ENCODE data around the gene OR5AN1.
"Not testable (repeated sequence)": the region's sequence is repeated elsewhere in the genome, so short reads cannot be mapped to it uniquely, and the experiment has no call there.

OR5AN1 gene

DNA sequence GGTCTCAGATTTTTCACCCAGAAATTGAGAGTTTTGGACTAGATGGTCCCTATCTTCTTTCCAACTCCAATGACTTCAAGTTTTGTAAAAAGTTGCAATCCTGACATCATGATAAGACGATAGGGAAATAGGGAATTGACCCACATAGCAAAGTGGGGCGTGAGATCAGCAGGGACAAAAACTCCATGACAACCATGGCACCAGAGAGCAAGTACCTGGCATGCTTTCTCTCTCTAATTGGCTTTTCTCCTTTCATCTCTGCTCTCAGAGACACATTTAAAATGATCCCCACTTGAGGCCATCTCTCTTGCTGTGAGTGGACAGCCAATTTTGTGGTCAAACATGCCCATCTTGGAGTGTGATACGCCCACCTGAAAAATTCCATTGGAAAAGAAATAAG, at the start of gene OR5AN1:
OR5AN1 (plus strand) TSS at position 301 of the 400 bp plus-strand sequence. CDS start 5,564 bp downstream, outside the sequence.
- DNase-seq (ENCODE audit: low read depth), result no peak

GRCh38 chr11:59335001-59335400, 23.7 kb upstream of the OR5AN1 start:
- no peak for DNase-seq (ENCODE audit: low read depth)

DNA sequence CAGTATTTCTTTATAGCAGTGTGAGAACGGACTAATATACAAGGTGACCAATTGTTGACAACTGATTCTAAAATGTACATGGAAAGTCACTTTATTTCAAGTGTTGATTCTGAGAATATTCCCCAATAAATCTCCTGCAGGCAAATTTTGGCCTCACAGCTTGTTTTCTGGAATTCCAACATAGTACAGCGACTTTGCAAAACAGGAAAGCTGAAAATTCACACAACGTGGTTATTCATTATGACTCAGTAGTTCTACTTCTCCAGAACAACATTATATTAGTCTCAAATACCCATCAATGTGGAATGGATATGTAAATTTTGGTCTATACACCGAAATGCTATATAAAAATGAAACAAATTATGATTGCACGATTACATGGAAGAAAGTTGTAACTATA, 22.5 kb upstream of the OR5AN1 start:
- DNase-seq (ENCODE audit: low read depth), result no peak

GRCh38 chr11:59336931-59337330, 21.8 kb upstream of the OR5AN1 start:
- DNase-seq (ENCODE audit: low read depth), result no peak

GRCh38 chr11:59349657-59350056, 9.0 kb upstream of the OR5AN1 start:
- not testable (repeated sequence) for DNase-seq (ENCODE audit: low read depth)

DNA sequence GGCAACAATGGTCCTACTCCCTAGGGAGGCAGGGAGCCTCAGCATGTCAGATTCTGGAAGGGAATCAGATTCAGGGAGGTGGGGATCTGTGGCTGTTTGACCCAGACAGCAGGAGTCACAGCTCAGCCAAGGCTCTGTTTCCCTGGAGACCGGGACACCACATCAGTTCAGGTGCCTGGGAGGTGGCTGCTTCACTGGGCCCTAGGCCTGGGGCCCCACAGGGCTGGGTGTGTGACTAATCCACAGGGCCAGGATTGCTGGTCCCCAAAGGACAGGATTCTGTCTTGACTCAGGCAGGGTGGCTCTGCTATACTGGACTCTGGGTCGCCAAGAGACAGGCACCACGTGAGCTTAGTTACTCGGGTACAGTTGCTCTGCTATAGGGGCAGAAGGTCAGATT, 3.5 kb upstream of the OR5AN1 start:
- DNase-seq (ENCODE audit: low read depth), result no peak

DNA sequence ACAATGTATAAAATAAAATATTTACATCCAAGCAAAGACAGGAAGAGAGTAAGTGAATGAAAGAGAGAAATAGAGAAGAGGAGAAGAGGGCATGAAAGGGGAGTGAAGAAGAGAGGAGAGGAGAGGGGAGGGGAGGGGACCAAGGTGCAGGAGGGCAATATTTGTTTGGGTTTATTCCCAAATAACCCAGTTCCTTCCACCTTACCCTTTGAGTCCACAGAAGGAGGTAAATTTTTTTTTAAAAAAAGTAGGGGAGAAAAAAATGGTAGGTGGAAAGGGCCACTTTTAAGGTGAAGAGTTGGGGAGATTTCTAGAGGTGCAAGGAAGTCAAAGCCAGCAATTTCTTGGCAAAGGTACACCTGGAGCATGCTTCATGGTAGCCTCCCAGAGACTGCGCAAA, 2.1 kb upstream of the OR5AN1 start:
- no peak for DNase-seq (ENCODE audit: low read depth)

- DNase-seq (ENCODE audit: low read depth), result no peak
These were observed 675 bp upstream of the OR5AN1 start for GRCh38 chr11:59358020-59358419.

DNA sequence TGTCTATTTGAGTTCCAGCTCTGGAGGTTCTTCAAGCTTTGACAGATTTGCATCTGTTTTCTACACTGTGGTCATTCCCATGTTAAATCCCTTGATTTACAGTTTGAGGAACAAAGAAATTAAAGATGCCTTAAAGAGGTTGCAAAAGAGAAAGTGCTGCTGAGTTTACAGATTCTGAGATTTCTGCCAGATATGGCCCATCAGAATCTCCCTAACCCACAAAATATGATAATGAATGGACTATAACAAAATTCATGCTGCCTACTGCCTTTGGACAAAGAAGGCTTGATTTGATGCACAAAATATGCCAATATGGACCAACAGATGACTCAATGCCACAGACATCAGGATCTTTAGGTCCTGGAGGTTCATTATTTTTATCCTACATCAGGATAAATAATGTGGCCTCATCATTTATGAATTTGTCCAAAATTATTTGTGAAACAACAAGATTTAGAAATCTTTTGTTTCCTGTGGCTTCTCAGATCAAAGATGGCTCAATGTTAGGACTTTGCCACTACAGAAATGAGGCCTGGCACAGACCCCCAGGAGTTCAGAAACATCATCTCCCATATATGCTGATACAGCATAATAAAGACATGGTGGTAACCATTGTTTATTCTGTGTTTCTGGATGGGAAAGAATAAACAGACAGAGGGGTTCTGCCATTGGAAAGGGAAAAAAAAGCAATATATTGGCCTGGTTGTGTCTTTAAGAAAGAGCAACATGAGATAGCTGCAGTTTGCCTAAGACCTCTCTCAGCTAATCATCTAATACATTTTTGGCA, 6.7 kb downstream of the OR5AN1 start:
- no peak for DNase-seq (ENCODE audit: low read depth)

DNA sequence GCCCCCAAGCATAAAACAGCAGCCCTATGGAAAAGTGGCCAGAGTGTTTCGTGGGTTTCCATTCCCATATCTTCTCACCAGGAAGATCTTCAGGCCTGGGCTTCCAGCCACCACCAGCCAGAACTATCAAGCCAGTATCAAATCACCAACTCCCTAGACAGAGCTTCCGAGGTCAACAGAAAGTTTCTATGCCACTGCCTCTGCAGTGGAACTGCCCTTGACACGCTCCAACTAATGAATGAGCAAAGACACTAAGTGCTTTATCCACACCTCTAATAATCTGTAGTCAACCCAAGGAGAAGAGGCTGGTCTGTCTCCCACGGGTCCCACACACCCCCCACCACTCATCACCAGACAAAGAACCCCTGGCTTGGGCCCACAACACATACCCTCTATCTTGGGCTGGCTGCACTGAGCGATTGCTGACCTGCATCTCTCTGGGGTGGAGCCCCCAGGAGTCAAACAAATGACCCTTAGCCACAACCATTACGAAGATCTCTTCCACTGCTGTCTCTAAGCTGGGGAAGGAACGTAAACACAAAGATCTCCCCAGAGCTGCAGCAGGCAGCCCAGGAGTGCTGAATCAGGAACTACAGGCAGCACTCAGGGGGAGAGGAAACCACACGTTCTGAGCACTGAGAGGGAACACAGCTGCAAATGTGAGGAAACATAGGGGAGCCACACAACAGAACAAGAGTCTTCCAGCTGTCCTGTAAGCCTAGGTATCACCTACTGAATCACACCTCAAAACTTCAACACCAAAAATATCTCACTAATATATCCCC, 9.7 kb downstream of the OR5AN1 start:
- DNase-seq (ENCODE audit: low read depth), result no peak

- not testable (repeated sequence) for DNase-seq (ENCODE audit: low read depth)
These were observed 13.6 kb downstream of the OR5AN1 start for GRCh38 chr11:59372324-59372723.

DNA sequence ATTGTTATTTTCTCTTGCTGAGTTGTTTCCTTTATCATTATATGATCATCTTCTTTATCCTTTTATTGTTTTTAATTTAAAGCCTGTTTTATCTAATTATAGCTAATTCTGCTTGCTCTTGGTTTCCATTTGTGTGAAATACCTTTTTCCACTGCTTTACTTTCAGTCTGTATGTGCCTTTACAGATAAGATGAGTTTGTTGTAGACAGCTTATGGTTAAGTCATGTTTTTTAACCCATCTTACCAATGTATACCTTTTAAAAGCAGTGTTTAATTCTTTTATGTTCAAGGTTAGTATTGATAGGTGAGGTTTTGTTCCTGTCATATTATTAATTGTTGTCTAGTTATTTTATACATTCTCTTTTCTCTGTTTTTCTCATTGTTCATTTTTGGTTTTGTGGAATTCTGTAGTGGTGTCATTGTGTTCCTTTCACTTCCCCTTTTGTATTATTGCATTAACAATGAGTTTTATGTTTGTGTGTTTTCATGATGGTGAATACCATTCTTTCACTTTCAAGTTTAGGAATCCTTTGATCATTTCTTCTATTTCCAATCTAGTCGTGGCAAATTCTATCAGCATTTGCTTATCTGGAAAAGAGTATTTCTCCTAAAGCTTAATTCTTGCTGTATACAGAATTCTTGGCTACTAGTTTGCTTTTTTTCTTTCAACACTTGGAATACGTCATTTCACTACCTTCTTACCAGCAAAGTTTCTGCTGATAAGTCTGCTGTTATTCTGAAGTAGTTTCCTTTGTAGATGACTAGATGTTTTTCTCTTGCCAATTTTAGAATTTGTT, 21.8 kb downstream of the OR5AN1 start:
- DNase-seq (ENCODE audit: low read depth), result no peak

DNA sequence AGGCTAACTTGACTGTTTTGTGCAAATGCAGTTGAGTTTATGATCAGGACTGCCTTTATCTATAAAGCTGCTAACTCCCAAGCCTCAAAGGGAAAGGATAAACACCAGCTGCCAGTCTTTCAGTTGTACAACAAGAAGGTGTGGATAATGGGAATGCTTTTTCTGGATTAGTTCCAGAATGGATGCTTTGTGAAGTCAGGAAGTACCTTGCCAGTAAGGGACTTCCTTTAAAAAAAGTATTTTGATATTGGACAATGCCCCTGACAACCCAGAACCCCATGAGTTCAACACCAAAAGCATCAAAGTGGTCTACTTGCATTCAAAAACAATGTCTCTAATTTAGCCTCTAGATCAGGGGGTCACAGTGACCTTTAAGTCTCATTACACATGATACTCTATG, 35.5 kb downstream of the OR5AN1 start:
- no peak for DNase-seq (ENCODE audit: low read depth)

GRCh38 chr11:59400461-59401261, 42.0 kb downstream of the OR5AN1 start:
- no peak for DNase-seq (ENCODE audit: low read depth)

DNA sequence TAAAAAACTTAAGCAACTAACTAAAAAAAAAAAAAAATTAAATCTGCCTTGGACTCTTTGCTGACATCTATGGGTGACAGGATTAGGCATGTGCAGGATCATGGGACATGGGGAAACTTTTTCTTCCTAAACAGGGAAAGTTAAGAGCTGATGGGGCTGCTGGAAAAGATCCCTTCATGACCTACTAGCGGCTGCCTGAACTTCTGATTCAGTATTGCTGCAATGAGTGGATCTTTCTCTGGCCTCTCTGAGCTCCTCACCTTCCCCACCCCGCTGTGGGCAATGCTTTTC, 42.5 kb downstream of the OR5AN1 start:
- no peak for DNase-seq (ENCODE audit: low read depth)

DNA sequence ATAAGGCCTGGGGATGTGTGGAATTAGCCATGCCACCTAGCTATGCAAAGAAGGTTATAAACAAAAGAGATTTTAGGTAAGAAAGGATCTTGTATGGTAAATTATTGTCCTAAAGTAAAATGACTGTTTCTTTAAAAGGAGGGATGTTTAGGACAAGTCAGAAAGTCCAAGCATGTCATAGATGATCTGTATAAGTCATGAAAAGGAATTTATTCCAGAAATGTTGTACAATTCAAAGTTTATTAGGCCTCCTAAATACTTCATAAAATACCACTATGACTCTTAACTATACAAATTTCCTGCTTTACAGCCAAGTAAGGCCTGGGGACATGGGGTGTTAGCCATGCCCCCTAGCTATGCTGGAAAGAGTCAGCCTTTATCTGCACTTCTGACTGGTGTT, 44.9 kb downstream of the OR5AN1 start:
- no peak for DNase-seq (ENCODE audit: low read depth)

DNA sequence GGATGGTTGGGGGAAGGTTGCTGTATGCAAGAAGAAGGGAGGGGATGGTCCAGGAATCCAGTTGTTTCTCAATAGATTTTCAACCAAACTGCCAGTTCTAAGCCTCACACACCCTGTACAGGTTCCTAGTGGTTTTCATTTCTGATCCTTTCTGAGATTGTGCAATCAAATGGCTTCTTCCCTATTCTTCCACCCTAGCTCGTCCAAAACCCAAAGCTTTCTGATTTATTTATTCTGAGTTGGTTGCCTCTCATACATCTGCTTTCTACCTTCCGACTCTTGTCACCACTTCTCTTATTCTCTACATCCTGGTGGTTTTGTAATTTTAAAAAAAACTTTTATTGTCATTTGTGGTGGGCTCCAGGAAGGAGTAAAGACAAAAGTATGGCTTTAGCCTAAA, 55.0 kb downstream of the OR5AN1 start:
- DNase-seq (ENCODE audit: low read depth), result no peak

- no peak for DNase-seq (ENCODE audit: low read depth)
These were observed 56.4 kb downstream of the OR5AN1 start for GRCh38 chr11:59415111-59415510.

- DNase-seq (ENCODE audit: low read depth), result no peak
These were observed 57.9 kb downstream of the OR5AN1 start for GRCh38 chr11:59416613-59417012.

DNA sequence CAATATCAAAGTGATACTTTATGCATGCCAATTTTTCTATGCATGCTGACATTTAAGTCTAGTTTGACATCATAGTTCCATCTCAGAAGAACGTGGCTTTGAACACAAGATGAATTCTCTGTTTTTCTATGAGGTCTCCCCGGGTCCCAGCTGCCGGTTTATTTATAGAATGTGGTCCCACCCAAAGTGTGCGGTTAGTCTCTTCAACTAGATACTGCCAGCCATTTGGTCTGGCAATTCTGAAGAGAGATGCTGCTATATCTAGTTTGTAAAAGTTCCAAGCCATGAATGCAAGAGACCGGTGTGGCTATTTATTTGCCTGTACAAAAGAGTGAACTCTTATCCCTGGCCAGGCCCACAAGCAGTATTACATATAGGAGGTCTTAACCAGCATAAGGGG, 58.3 kb downstream of the OR5AN1 start:
- DNase-seq (ENCODE audit: low read depth), result no peak

- DNase-seq (ENCODE audit: low read depth), result no peak
These were observed 59.5 kb downstream of the OR5AN1 start for GRCh38 chr11:59418156-59418555.

Data from iris pigment epithelial cell (primary cell).